Fibroblast of villous mesenchyme (primary cell): ENCODE data around the gene ASB15. TPM values are rescaled to one million over a fixed set of nuclear protein-coding genes. Genes with fewer than 3 reads are reported as not detected.

Experiments
- DNase-seq: peaks from one replicate; pipeline ENCODE4 v3.0.0-alpha.2; 2010; ENCODE audit warnings: low read depth
- H3K4me3 ChIP-seq: 2 replicates; pipeline ENCODE4 v1.5.1; 2011; ENCODE audit warnings: low read depth, mild to moderate bottlenecking, low read length
- CTCF ChIP-seq: IDR thresholded peaks from 2 replicates; pipeline ENCODE4 v1.5.1; 2012; ENCODE audit warnings: low read depth, mild to moderate bottlenecking, low read length; ENCODE audit not compliant: insufficient read depth
- total RNA-seq: library from RNA; depleted of rRNA; stranded (reverse); fragments of >200 nt; gene quantifications from 2 replicates; pipeline ENCODE4 v1.2.3, GENCODE V29; 2012

ASB15 gene
- total RNA-seq, 1 donor: not detected

GRCh38 chr7:123558289-123558874 lies 43.2 kb upstream of the ASB15 start:
- no peak for DNase-seq
- TF ChIP-seq CTCF: no peak
- H3K4me3 ChIP-seq: peak overlapping the region; percentile 75

- TF ChIP-seq CTCF: no peak
- no peak for DNase-seq
- H3K4me3 ChIP-seq: no peak overlapping the region
Observed at GRCh38 chr7:123562121-123562520, 39.5 kb upstream of the ASB15 start.

GRCh38 chr7:123569352-123570010 lies 32.1 kb upstream of the ASB15 start:
- H3K4me3 ChIP-seq: no peak overlapping the region
- no peak for DNase-seq
- TF ChIP-seq CTCF: no peak

GRCh38 chr7:123570390-123571182 lies 31.0 kb upstream of the ASB15 start:
- no peak for DNase-seq

GRCh38 chr7:123571187-123571586 lies 30.4 kb upstream of the ASB15 start:
- no peak overlapping the region for H3K4me3 ChIP-seq
- TF ChIP-seq CTCF: no peak
- DNase-seq: no peak

More at GRCh38 chr7:123570390-123571182, 31.0 kb upstream of the ASB15 start:
- no peak overlapping the region for H3K4me3 ChIP-seq
- no peak for TF ChIP-seq CTCF

- H3K4me3 ChIP-seq: no peak overlapping the region
- TF ChIP-seq CTCF: no peak
- DNase-seq: peak; percentile 14
Observed at GRCh38 chr7:123571684-123572083, 29.9 kb upstream of the ASB15 start.
